HL-60 (cell line): ENCODE results near the gene LRPAP1.
"Not testable (repeated sequence)": the region's sequence is repeated elsewhere in the genome, so short reads cannot be mapped to it uniquely, and the experiment has no call there.

Experiments used
- DNase-seq, 2 experiments: peaks; one replicate each; pipeline ENCODE4 v3.0.0-alpha.2; 2010 to 2020; ENCODE audit warnings: low read depth in 1 of 2, low spot score in 1 of 2
- H3K27ac ChIP-seq: fragments of 250-450 bp; sonication (Bioruptor Pico); replicated peaks from 2 replicates; pipeline ENCODE4 v1.5.1; 2020; ENCODE audit warnings: mild to moderate bottlenecking, moderate library complexity
- H3K27me3 ChIP-seq: fragments of 250-450 bp; sonication (Bioruptor Pico); 2 replicates; pipeline ENCODE4 v1.5.1; 2021; ENCODE audit warnings: mild to moderate bottlenecking, moderate library complexity; ENCODE audit not compliant: insufficient read depth, poor library complexity, severe bottlenecking
- H3K4me3 ChIP-seq: replicated peaks from 2 replicates; pipeline ENCODE4 v1.5.1; 2011; ENCODE audit warnings: mild to moderate bottlenecking, control low read depth, low read length; ENCODE audit not compliant: insufficient read depth
- GABPA ChIP-seq: IDR thresholded peaks from 2 replicates; pipeline ENCODE4 v1.6.1; 2012; ENCODE audit warnings: low read depth
- POLR2AphosphoS5 ChIP-seq: IDR thresholded peaks from 2 replicates; pipeline ENCODE4 v1.6.1; 2012; ENCODE audit warnings: low read depth
- SPI1 ChIP-seq: IDR thresholded peaks from 2 replicates; pipeline ENCODE4 v1.6.1; 2012; ENCODE audit warnings: low read depth, mild to moderate bottlenecking, borderline replicate concordance
- TF ChIP-seq, protein P1 (sequence below): IDR thresholded peaks from one replicate; pipeline ENCODE4 v1.5.1; 2011; ENCODE audit warnings: low read length, control low read depth, inconsistent platforms; ENCODE audit not compliant: insufficient read depth
- TF ChIP-seq, protein P2 (sequence below): IDR thresholded peaks from 2 replicates; pipeline ENCODE4 v1.6.1; 2012; ENCODE audit warnings: low read depth; ENCODE audit not compliant: insufficient replicate concordance

LRPAP1 gene

DNA sequence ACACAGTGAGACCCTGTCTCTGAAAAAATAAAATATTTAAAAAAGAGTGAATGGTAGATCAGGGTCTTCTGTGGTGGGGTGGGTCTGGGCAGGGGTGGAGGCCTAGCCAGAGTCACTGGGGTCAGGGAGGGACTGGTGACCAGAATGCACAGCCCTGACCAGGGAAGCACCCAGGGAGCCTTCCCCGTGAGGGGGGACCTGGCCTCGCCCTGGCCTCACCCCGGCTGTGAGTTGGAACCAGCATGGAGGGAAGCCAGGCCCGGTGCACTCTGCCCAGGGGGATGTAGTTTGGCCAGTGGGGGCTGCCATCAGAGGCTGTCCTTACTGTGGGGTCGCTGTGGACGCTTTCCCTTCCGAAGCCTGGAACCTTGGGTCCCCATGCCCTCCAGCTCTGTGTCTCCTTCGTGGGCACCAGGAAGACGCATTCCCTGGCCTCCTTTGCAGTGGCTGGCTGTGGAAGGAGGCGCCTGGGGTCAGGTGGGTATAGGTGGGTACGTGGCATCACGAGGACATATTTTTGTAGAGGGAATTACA is 18.6 kb upstream of the LRPAP1 start:
- DNase-seq, H3K27me3 ChIP-seq, H3K27ac ChIP-seq, H3K4me3 ChIP-seq: not testable (repeated sequence)

DNA sequence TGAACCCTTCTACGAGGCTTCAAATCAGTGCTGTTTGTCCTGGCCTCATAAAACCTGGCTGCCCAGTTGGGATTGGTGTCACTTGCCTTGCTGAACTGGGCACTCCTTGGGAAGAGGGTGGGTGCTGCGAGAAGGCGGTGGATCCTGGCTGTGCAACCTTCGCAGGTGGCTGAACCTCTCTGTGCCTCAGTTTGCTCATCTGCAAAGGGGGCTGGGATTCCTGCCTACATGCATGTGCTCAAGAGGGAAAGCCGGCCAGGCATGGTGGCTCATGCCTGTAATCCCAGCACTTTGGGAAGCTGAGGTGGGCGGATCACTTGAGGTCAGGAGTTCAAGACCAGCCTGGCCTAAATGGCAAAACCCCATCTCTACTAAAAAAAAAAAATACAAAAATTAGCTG is 17.8 kb upstream of the LRPAP1 start:
- not testable (repeated sequence) for DNase-seq, H3K27me3 ChIP-seq, H3K27ac ChIP-seq, H3K4me3 ChIP-seq

DNA sequence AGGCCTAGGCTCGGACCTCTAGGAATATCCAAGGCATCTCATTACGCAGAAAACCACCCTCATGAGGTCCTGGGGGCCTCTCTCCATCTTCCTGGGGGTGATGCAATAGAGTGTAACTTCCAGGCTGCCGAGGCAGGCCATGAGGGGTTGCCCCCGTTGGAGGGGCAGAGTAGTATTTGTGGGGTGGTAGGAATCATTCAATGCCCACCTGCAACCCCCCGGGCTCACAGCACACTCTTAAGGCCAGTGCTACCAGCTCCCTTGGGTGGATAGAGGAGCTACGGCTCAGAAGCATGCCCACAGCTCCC is 17.4 kb upstream of the LRPAP1 start:
- not testable (repeated sequence) for H3K27me3 ChIP-seq, H3K4me3 ChIP-seq, H3K27ac ChIP-seq, DNase-seq

DNA sequence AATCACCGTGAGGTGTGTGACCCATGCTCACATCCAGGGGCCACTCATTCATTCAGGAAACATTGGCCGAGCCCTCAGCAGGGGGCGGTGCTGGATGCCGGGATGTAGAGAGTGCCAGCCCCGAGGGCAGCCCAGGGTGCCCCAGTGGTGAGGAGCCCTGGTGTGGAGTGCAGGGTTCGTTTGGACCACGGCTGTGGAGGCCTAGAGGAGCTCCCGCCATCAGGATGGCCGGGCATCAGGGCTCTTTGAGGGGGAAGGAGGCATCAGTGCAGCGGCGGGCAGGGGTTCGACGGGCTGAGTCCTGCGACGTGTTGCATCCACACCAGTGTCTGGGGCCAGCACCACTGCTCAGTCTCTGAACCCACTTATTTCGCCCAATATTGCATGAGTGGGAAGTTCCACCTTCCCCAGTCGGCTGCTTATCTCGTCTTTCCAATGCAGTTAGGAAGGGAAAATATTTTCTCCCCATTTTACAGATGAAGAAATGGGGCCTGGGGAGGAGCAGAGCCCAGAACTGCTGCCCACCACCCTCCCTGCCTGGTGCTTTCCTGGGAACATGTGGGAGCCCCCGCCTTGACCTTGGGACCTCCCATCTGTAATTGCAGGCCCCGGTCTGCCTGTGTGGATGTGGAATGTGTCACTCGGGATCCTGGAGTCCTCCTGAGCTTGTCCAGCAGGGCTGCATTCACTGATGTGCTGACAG is 16.9 kb upstream of the LRPAP1 start:
- H3K4me3 ChIP-seq, H3K27me3 ChIP-seq, DNase-seq: not testable (repeated sequence)

DNA sequence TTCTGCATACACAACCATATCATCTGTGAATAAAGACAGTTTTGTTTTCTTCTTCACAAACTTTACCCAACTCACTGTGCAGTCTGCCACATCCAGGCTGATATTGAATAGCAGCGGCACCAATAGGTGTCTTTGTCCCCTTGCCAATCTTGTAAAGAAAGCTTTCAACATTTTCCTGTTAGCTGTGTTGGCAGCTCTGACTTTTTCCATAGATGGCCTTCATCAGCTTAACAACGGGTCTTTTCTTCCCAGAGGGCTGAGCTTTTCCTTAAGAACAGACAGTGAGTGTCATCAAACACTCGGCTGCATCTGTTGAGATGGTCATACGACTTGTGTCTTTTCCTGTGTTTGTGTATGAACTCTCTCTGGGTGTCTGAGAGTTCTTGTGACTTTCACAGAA is 14.5 kb upstream of the LRPAP1 start:
- H3K27ac ChIP-seq, H3K4me3 ChIP-seq, H3K27me3 ChIP-seq, DNase-seq: not testable (repeated sequence)

More for the DNA sequence above, 16.9 kb upstream of the LRPAP1 start:
- not testable (repeated sequence) for H3K27ac ChIP-seq

DNA sequence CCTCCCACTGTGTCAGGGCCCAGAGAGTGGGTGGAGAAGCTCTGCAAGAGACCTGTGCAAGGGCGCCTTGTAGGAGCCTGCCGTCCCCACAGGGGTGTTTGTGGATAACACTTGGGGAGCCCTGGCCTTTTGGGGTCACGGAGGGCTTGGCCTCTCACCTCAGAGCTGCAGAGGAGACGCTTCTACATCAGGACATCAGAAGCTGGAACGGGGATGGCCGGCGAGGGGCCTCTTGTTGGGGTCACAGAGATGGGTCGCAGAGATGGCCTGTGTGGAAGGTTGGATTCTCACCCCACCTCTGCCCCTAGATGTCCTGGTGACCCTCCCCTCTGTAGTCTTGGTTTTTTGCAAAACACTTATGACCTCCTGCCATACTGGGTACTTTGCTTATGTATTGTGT is 13.1 kb upstream of the LRPAP1 start:
- H3K27me3 ChIP-seq, DNase-seq, H3K27ac ChIP-seq, H3K4me3 ChIP-seq: not testable (repeated sequence)

DNA sequence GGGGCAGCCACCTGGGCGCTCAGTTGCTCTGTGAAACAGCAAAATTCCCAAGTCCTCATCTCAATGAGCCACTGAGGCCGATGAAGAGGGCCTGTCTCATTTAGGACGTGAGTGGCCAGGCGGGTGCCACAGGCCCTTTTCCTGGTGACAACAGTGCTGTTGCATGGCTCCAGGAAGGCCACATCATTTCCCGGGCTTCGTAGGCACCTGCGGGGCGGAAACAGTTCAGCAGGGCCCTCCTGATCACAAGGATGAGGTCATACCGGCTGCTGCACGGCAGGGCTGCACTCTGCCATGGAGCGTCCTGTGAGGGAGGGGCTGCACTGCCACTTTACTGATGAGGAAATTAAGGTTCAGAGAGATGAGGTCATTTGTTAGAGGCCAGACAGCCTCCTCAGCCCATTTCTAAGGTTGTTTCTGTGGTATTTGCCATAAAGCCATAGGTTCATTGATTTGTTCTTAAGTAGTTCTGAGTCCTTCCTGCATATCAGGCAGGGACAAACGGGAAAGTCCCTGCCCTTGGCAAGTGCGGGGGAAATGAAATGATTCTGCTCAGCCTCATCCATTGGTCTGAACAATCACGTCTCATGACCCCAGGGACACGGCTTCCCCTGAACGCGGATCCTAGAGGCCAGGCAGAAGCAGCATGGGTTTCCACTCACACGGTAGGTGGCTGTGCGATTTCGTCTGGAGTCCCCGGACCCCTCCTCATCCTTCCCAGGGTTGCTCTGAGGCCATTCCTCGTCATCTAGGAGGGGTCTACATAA is 12.2 kb upstream of the LRPAP1 start:
- not testable (repeated sequence) for DNase-seq, H3K27me3 ChIP-seq, H3K4me3 ChIP-seq, H3K27ac ChIP-seq

DNA sequence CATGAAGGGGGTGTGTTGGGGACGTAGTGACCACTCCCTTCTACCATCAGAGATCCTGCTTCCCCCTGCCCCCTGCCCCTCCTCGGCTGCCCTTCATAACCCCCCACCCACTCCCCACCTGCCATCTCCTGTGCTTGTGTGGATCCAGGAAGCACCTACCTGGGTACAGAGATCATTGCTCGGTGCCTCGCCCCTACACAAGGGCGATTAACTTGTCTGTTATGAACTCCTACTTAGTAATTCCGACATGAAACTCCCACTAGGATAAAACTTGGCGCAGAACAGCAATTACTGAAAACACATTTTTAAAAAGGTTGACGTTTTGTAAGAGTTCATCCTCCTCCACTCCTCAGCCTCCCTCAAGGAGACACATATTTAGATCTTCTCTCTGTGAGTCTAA is 11.2 kb upstream of the LRPAP1 start:
- H3K4me3 ChIP-seq, H3K27me3 ChIP-seq, H3K27ac ChIP-seq, DNase-seq: not testable (repeated sequence)

DNA sequence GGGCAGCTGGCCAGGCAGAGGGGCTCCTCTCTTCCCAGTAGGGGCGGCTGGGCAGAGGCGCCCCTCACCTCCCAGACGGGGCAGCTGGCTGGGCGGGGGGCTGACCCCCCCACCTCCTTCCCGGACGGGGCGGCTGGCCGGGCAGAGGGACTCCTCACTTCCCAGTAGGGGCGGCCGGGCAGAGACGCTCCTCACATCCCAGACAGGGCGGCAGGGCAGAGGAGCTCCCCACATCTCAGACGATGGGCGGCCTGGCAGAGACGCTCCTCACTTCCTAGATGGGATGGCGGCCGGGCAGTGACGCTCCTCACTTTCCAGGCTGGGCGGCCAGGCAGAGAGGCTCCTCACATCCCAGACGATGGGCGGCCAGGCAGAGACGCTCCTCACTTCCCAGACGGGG is 6.7 kb upstream of the LRPAP1 start:
- not testable (repeated sequence) for DNase-seq, H3K4me3 ChIP-seq, H3K27me3 ChIP-seq, H3K27ac ChIP-seq

DNA sequence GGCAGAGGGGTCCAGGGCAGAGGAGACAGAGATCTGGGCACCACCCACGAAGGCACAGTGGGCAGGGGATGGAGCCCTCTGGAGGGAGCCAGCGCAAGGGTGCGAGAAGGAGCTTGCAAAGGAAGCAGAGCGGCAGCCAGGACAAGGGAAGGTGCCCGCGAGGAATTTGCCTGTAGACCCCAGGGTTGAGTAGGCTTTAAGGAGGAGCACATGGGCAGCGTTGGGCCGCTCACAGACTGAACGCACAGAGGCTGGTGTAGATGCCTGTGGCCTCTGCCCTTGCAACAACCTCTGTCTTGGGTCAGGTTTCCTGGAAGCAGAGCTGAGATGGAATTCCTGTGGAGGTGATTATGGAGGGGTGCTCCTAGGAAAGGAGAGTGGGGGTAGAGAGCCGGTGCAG is 3.6 kb upstream of the LRPAP1 start:
- DNase-seq, H3K4me3 ChIP-seq, H3K27me3 ChIP-seq, H3K27ac ChIP-seq: not testable (repeated sequence)

DNA sequence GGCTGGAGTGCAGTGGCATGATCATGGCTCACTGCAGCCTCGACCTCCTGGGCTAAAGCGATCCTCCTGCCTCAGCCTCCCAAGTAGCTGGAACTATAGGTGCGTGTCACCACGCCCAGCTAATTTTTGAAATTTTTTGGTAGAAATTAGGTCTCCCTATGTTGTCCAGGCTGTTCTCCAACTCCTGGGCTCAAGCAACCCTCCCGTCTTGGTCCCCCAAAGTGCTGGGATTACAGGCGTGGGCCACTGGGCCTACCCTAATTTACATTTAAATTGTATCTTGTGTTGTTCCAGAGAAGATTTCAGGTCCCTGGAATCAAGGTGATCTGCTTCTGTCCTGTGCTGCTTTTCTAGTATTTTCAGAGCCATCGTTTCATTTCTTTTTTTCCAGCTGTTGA is 1.2 kb upstream of the LRPAP1 start:
- no peak for DNase-seq
- TF ChIP-seq, protein P1, sequence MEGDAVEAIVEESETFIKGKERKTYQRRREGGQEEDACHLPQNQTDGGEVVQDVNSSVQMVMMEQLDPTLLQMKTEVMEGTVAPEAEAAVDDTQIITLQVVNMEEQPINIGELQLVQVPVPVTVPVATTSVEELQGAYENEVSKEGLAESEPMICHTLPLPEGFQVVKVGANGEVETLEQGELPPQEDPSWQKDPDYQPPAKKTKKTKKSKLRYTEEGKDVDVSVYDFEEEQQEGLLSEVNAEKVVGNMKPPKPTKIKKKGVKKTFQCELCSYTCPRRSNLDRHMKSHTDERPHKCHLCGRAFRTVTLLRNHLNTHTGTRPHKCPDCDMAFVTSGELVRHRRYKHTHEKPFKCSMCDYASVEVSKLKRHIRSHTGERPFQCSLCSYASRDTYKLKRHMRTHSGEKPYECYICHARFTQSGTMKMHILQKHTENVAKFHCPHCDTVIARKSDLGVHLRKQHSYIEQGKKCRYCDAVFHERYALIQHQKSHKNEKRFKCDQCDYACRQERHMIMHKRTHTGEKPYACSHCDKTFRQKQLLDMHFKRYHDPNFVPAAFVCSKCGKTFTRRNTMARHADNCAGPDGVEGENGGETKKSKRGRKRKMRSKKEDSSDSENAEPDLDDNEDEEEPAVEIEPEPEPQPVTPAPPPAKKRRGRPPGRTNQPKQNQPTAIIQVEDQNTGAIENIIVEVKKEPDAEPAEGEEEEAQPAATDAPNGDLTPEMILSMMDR, result no peak
- no peak for TF ChIP-seq GABPA
- no peak for TF ChIP-seq SPI1
- TF ChIP-seq, protein P2, sequence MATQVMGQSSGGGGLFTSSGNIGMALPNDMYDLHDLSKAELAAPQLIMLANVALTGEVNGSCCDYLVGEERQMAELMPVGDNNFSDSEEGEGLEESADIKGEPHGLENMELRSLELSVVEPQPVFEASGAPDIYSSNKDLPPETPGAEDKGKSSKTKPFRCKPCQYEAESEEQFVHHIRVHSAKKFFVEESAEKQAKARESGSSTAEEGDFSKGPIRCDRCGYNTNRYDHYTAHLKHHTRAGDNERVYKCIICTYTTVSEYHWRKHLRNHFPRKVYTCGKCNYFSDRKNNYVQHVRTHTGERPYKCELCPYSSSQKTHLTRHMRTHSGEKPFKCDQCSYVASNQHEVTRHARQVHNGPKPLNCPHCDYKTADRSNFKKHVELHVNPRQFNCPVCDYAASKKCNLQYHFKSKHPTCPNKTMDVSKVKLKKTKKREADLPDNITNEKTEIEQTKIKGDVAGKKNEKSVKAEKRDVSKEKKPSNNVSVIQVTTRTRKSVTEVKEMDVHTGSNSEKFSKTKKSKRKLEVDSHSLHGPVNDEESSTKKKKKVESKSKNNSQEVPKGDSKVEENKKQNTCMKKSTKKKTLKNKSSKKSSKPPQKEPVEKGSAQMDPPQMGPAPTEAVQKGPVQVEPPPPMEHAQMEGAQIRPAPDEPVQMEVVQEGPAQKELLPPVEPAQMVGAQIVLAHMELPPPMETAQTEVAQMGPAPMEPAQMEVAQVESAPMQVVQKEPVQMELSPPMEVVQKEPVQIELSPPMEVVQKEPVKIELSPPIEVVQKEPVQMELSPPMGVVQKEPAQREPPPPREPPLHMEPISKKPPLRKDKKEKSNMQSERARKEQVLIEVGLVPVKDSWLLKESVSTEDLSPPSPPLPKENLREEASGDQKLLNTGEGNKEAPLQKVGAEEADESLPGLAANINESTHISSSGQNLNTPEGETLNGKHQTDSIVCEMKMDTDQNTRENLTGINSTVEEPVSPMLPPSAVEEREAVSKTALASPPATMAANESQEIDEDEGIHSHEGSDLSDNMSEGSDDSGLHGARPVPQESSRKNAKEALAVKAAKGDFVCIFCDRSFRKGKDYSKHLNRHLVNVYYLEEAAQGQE, result no peak
- TF ChIP-seq POLR2AphosphoS5, result no peak
- H3K27me3 ChIP-seq, result no peaks in the 10 kb centered on the region
- H3K27ac ChIP-seq, result no peak overlapping the region
- H3K4me3 ChIP-seq, result no peak overlapping the region
